A549 (cell line): ENCODE results near the gene COLEC12.

Experiments used
- CHD2 ChIP-seq: fragments of 150-350 bp; IDR thresholded peaks from 2 replicates; pipeline ENCODE4 v1.6.1; 2014; ENCODE audit warnings: low read length; ENCODE audit not compliant: partially characterized antibody
- CHD4 ChIP-seq: fragments of 200-600 bp; sonication (generic); IDR thresholded peaks from 2 replicates; pipeline ENCODE4 v1.6.1; 2016; ENCODE audit warnings: antibody characterized with exemption, mild to moderate bottlenecking, borderline replicate concordance
- CTCF ChIP-seq: fragments of >200 bp; sonication (Bioruptor Twin); formaldehyde crosslinking; IDR thresholded peaks from 3 replicates; pipeline ENCODE4 v1.5.1; 2016
- EP300 ChIP-seq, 2 experiments: fragments of >200 bp; sonication (Bioruptor Twin); formaldehyde crosslinking; IDR thresholded peaks; 2 replicates in 1 of 2; 3 replicates in 1 of 2; pipeline ENCODE4 v1.6.1; 2016 to 2017
- HDAC2 ChIP-seq: fragments of 200-600 bp; sonication (generic); IDR thresholded peaks from 2 replicates; pipeline ENCODE4 v1.6.1; 2016
- MAX ChIP-seq: IDR thresholded peaks from 2 replicates; pipeline ENCODE4 v1.6.1; 2012
- REST ChIP-seq: fragments of 200-600 bp; sonication (generic); IDR thresholded peaks from 2 replicates; pipeline ENCODE4 v1.6.1; 2016; ENCODE audit warnings: antibody characterized with exemption, mild to moderate bottlenecking, moderate library complexity
- ZSCAN20 ChIP-seq: fragments of 250-450 bp; sonication (Bioruptor Pico); IDR thresholded peaks from 2 replicates; pipeline ENCODE4 v1.8.0; 2022; ENCODE audit warnings: mild to moderate bottlenecking, moderate library complexity

DNA sequence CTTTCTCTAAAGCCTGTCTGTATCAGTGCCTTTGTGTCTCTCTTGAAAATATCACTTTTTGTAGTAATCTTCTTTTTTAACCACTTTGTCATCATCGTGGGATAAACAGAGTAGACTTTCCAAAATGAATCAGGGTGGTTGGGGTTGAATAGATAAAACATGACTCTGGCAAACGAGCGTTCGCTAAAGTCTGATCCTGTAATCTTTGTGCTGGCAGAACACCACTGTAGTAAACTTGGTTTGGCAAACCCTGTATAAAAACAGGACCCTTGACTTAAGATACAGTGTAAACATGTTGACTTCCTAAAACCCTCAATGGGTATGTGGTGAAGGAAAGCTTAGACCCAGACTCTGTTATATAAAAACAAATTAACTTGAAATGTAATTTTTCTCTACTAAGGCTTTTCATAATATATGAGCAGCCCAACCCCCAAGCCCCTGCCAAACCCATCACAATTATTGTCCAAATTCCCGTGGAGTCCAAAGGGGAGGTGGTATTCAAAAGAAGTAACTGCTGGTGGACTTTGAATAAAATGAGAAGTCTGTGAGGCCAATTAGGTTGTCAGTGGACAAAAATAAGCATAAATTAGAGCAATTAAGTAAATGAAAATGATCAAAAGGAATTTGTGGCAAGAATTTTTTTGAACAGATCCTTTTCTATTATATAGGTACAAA lies 52.2 kb downstream of the COLEC12 start:
- TF ChIP-seq REST (no peak), CTCF (no peak), HDAC2 (no peak), MAX (no peak), EP300 (IDR thresholded peaks at IDR 0.05) (no peak), CHD4 (no peak), ZSCAN20 (CRISPR knock-in tag) (no peak), CHD2 (no peak)
